ENCODE data around the gene SNAI3. TPM values are rescaled to one million over a fixed set of nuclear protein-coding genes. Genes with fewer than 3 reads are reported as not detected.

SNAI3 gene
- total and polyA plus RNA-seq, 2 of the 8 experiments (the other 6 are each of a cell fraction or from before 2014, with no cell fraction given), result 8.5 to 13.3 TPM

DNA sequence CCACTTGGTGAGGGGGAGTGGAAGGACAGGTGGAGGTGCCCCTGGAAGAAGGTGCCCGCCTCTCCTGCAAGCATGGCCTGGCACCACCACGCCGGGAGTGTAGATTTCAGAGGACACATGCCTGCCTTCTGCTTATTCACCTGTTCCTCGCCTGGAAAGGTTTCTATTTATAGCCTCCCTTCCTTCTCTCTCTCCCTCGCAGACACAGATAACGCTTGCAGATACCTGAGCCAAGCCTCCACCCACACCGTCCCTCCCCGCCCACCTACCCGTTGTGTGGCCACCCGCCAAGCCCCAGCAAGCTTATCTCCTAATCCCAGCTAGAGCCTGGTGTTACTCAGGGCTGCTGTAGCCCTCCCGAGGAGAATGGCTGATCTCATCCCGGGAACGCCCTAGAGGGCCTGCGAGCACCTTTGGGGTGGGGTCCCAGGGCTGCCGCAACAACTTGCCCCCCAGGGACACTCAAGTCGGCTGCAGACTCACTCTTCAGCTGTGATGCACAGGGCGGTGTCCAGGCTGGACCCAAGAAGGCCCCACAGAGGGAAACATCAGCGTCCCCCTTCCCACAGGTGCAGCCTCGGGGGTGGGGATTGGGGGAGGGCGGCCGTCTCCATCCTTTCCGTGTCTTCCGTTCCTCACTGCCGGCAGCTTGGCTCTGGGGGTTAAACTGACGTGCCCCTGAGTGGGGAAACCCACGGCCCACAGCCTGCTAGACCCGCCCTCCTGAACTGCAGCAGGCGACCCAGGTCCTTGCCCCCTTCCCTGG is 1.9 kb upstream of the SNAI3 start (continued):
- TF ChIP-seq KDM4A (IDR thresholded peaks at IDR 0.05; ENCODE audit: low read depth, low read length, severe bottlenecking) (no peak), TCF12 (IDR thresholded peaks at IDR 0.05; ENCODE audit: low read depth, low read length) (no peak), TBP (IDR thresholded peaks at IDR 0.05; ENCODE audit: low read depth, low read length) (no peak), SRF (IDR thresholded peaks at IDR 0.05; ENCODE audit: low read depth, low read length) (no peak), EGR1 (IDR thresholded peaks at IDR 0.05; ENCODE audit: borderline replicate concordance, low read depth, low read length) (no peak), KDM5A (IDR thresholded peaks at IDR 0.05; ENCODE audit: low read length) (no peak), NRF1 (IDR thresholded peaks at IDR 0.05; ENCODE audit: low read depth, low read length) (no peak)

Data from H1 (cell line).